ENCODE measurements around the gene TMTC2.

DNA sequence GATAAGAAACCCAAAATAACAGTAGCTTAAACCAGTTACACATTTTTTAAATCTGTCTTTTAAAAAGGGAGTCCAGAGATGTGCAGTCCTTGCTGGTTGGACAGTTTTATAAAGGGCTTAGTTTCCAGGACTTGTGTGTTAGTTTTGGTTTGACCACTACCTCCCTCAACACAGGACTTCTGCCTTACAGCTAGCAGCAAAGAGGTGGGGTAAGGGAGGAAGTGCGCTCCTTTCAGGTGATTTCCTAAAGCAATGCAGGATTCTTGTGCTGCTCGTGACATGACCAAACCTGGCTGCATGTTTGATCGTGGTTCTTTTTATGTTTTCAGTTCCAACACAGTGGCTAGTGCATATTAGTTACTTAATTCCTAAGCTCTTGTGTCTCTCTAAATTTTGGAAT lies 266.2 kb downstream of the TMTC2 start:
- TF ChIP-seq, protein P1, sequence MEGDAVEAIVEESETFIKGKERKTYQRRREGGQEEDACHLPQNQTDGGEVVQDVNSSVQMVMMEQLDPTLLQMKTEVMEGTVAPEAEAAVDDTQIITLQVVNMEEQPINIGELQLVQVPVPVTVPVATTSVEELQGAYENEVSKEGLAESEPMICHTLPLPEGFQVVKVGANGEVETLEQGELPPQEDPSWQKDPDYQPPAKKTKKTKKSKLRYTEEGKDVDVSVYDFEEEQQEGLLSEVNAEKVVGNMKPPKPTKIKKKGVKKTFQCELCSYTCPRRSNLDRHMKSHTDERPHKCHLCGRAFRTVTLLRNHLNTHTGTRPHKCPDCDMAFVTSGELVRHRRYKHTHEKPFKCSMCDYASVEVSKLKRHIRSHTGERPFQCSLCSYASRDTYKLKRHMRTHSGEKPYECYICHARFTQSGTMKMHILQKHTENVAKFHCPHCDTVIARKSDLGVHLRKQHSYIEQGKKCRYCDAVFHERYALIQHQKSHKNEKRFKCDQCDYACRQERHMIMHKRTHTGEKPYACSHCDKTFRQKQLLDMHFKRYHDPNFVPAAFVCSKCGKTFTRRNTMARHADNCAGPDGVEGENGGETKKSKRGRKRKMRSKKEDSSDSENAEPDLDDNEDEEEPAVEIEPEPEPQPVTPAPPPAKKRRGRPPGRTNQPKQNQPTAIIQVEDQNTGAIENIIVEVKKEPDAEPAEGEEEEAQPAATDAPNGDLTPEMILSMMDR (IDR thresholded peaks at IDR 0.05): no peak
- TF ChIP-seq POLR2A (IDR thresholded peaks at IDR 0.05): no peak
